HepG2 (cell line): ENCODE results near the gene TNKS1BP1. TPM values are rescaled to one million over a fixed set of nuclear protein-coding genes. Genes with fewer than 3 reads are reported as not detected.

Experiments used
- AGO2 ChIP-seq: fragments of 200-400 bp; formaldehyde crosslinking; optimal IDR thresholded peaks from 2 replicates; pipeline ENCODE3; 2017; ENCODE audit warnings: mild to moderate bottlenecking, low read depth, low read length, moderate library complexity
- ARNTL ChIP-seq: sonication (generic); formaldehyde crosslinking; IDR thresholded peaks from 2 replicates; pipeline ENCODE4 v1.4.0; 2020; ENCODE audit warnings: mild to moderate bottlenecking, missing genetic modification reagents
- BORCS8-MEF2B ChIP-seq: sonication (generic); formaldehyde crosslinking; IDR thresholded peaks from 2 replicates; pipeline ENCODE4 v1.8.0; 2022; ENCODE audit warnings: mild to moderate bottlenecking, missing genetic modification reagents
- CBFB ChIP-seq: sonication (generic); formaldehyde crosslinking; IDR thresholded peaks from 2 replicates; pipeline ENCODE4 v1.4.0; 2020; ENCODE audit warnings: missing genetic modification reagents
- ERF ChIP-seq: IDR thresholded peaks from 2 replicates; pipeline ENCODE4 v1.6.1; 2018; ENCODE audit warnings: missing biosample characterization, missing genetic modification reagents
- KLF12 ChIP-seq: sonication (generic); formaldehyde crosslinking; IDR thresholded peaks from 2 replicates; pipeline ENCODE4 v1.4.0; 2020; ENCODE audit warnings: missing genetic modification reagents, borderline replicate concordance
- KMT2B ChIP-seq: IDR thresholded peaks from 2 replicates; pipeline ENCODE4 v1.6.1; 2016; ENCODE audit warnings: missing genetic modification reagents, missing compliant biosample characterization
- LCORL ChIP-seq, 2 experiments: fragments of 450-650 bp in 1 of 2; sonication (generic) in 1 of 2; formaldehyde crosslinking in 1 of 2; IDR thresholded peaks; 2 replicates each; pipeline versions ENCODE4 v1.5.0 to v1.6.1; 2017 to 2020; ENCODE audit warnings: antibody characterized with exemption in 1 of 2, missing genetic modification reagents in 1 of 2
- MEIS2 ChIP-seq: sonication (generic); formaldehyde crosslinking; IDR thresholded peaks from 2 replicates; pipeline ENCODE4 v1.9.0; 2021; ENCODE audit warnings: mild to moderate bottlenecking, missing genetic modification reagents
- NFYB ChIP-seq: sonication (generic); formaldehyde crosslinking; IDR thresholded peaks from 2 replicates; pipeline ENCODE4 v1.4.0; 2020; ENCODE audit warnings: missing genetic modification reagents
- POLR2A ChIP-seq, 2 experiments: IDR thresholded peaks; 2 replicates each; pipeline ENCODE4 v1.6.1; 2011; ENCODE audit warnings: low read depth in 2 of 2, low read length in 2 of 2, mild to moderate bottlenecking in 1 of 2, moderate library complexity in 1 of 2; ENCODE audit not compliant: insufficient read depth in 1 of 2
- RBFOX2 ChIP-seq: fragments of 200-400 bp; formaldehyde crosslinking; IDR thresholded peaks from 2 replicates; pipeline ENCODE4 v1.6.1; 2017; ENCODE audit warnings: low read depth, mild to moderate bottlenecking, low read length
- REL ChIP-seq: sonication (generic); formaldehyde crosslinking; conservative IDR thresholded peaks from 2 replicates; pipeline ENCODE4 v1.8.0; 2022; ENCODE audit warnings: mild to moderate bottlenecking, missing genetic modification reagents, moderate library complexity
- SIN3A ChIP-seq: IDR thresholded peaks from 2 replicates; pipeline ENCODE4 v1.6.1; 2011; ENCODE audit warnings: low read depth, mild to moderate bottlenecking, control low read depth, low read length, borderline replicate concordance
- SPEN ChIP-seq: sonication (generic); formaldehyde crosslinking; IDR thresholded peaks from 2 replicates; pipeline ENCODE4 v1.5.1; 2020; ENCODE audit warnings: low read depth, mild to moderate bottlenecking, missing genetic modification reagents
- TAF15 ChIP-seq: fragments of 200-400 bp; formaldehyde crosslinking; IDR thresholded peaks from one replicate; pipeline ENCODE4 v1.6.1; 2018; ENCODE audit warnings: mild to moderate bottlenecking, low read depth, low read length; ENCODE audit not compliant: poor library complexity, severe bottlenecking
- TOPORS ChIP-seq: sonication (generic); formaldehyde crosslinking; IDR thresholded peaks from 2 replicates; pipeline ENCODE4 v1.8.0; 2023; ENCODE audit warnings: mild to moderate bottlenecking, missing genetic modification reagents
- XRCC5 ChIP-seq: fragments of 200-400 bp; formaldehyde crosslinking; optimal IDR thresholded peaks from 2 replicates; pipeline ENCODE3; 2017; ENCODE audit warnings: mild to moderate bottlenecking, low read length
- YEATS2 ChIP-seq: sonication (generic); formaldehyde crosslinking; IDR thresholded peaks from 2 replicates; pipeline ENCODE4 v1.4.0; 2020; ENCODE audit warnings: missing genetic modification reagents, borderline replicate concordance
- ZBTB20 ChIP-seq: sonication (generic); formaldehyde crosslinking; IDR thresholded peaks from 2 replicates; pipeline ENCODE4 v1.8.1; 2023; ENCODE audit warnings: missing genetic modification reagents, low read depth, mild to moderate bottlenecking, borderline replicate concordance
- ZBTB3 ChIP-seq: sonication (generic); formaldehyde crosslinking; IDR thresholded peaks from 2 replicates; pipeline ENCODE4 v1.4.0; 2020; ENCODE audit warnings: low read depth, mild to moderate bottlenecking, moderate library complexity, missing genetic modification reagents, borderline replicate concordance
- ZBTB7A ChIP-seq: sonication (generic); formaldehyde crosslinking; IDR thresholded peaks from 2 replicates; pipeline ENCODE4 v1.8.0; 2022; ENCODE audit warnings: mild to moderate bottlenecking, missing genetic modification reagents
- ZFX ChIP-seq: sonication (generic); formaldehyde crosslinking; IDR thresholded peaks from 2 replicates; pipeline ENCODE4 v1.4.0; 2020; ENCODE audit warnings: mild to moderate bottlenecking, low read depth, missing genetic modification reagents, moderate library complexity
- ZNF563 ChIP-seq: sonication (generic); formaldehyde crosslinking; IDR thresholded peaks from 2 replicates; pipeline ENCODE4 v1.8.0; 2022; ENCODE audit warnings: mild to moderate bottlenecking, moderate library complexity, missing genetic modification reagents
- ZNF781 ChIP-seq: sonication (generic); formaldehyde crosslinking; IDR thresholded peaks from 2 replicates; pipeline ENCODE4 v1.5.1; 2020; ENCODE audit warnings: borderline replicate concordance, mild to moderate bottlenecking, missing genetic modification reagents; ENCODE audit errors: not compliant biosample characterization
- polyA plus RNA-seq, 8 experiments: library from polyadenylated mRNA; depleted of rRNA in 3 of 8; stranded (reverse) in 7 of 8; unstranded in 1 of 8; fragments of >200 nt; fragmentation: Illumina TruSeq in 4 of 8; extraction: Trizol in 4 of 8; gene quantifications; 2 replicates each; pipeline versions ENCODE4 v1.2.1 to v1.2.3, GENCODE V29; 2011 to 2016; ENCODE audit warnings: low read depth in 4 of 8, missing spikeins in 1 of 8, mixed read lengths in 1 of 8; ENCODE audit not compliant: insufficient read depth in 1 of 8
- total RNA-seq, 5 experiments: library from RNA; depleted of rRNA; stranded (reverse); fragments of >200 nt; fragmentation: Illumina TruSeq; extraction: Trizol; gene quantifications; 2 replicates each; pipeline ENCODE4 v1.2.3, GENCODE V29; 2016; ENCODE audit warnings: low read depth in 1 of 5
- TF ChIP-seq, protein P1 (sequence below): sonication (generic); formaldehyde crosslinking; IDR thresholded peaks from 2 replicates; pipeline ENCODE4 v1.5.0; 2020; ENCODE audit warnings: missing genetic modification reagents
- TF ChIP-seq, protein P2 (sequence below): sonication (generic); formaldehyde crosslinking; IDR thresholded peaks from 2 replicates; pipeline ENCODE4 v1.4.0; 2020; ENCODE audit warnings: missing genetic modification reagents, borderline replicate concordance

The TNKS1BP1 gene
- total and polyA plus RNA-seq, 2 of the 13 experiments (the other 11 are each of a cell fraction or from before 2014, with no cell fraction given): 13.7 to 15.0 TPM

DNA sequence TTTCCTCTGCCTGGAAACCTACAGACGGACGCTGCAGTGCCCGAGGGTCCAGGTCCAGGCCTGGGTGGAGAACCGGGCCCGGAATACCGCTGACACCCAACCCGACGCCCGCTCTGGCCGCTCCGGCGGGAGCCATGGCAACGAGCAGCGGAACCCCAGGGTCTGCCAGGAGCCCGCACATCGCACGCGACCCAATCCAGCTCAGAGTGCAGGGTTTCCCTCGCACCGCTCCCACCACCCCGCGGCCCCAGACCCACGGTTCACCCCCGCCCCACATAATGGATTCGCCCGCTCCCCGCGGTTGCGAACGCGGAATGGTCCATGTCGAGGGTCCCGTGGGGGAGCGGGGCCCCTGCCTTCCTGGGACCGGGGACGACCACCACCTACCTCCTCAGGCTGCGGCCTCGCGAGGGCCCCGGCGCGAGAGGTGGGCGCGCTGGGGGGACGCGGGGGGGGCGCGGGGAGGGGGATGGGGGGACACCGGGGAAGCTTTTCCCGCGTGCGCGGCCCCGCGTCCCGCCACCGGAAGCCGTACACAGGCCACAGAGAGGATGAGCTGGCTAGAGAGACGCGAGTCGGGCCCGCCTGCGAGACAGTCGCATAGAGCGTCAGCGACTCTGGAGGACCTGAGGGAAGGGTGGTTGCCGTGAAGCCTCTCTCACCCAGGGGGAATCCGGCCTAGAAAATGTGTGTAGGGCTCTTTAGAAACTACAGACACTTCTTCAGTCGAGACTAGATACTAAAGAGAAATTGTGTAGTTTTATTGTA lies 10.8 kb upstream of the TNKS1BP1 start, which contains the start of gene SSRP1 (continued):
- TF ChIP-seq LCORL (IDR thresholded peaks at IDR 0.05): no peak
- TF ChIP-seq LCORL (CRISPR knock-in tag; IDR thresholded peaks at IDR 0.05): peak; percentile 56; the same call in 1 of the 2 replicates
- peak; percentile 86; the same call in 1 of the 2 replicates for TF ChIP-seq KMT2B (CRISPR knock-in tag)
- TF ChIP-seq POLR2A (IDR thresholded peaks at IDR 0.05; ENCODE audit: insufficient read depth in 1 of 2, low read depth in 2 of 2, low read length in 2 of 2): peak; percentile 47 to 58
- 0 out of 2 replicates have a peak, but pooled peaks have one; percentile 41 for TF ChIP-seq TOPORS (CRISPR knock-in tag)
- peak; percentile 7; the same call in 1 of the 2 replicates for TF ChIP-seq MEIS2
- 0 out of 2 replicates have a peak, but pooled peaks have one; percentile 54 for TF ChIP-seq ZBTB20
- peak; percentile 85; the same call in 1 of the 2 replicates for TF ChIP-seq SPEN (CRISPR knock-in tag)
- TF ChIP-seq TAF15: no peak
- peak; percentile 27; the same call in 1 of the 2 replicates for TF ChIP-seq NFYB (CRISPR knock-in tag)
- TF ChIP-seq ERF: 0 out of 2 replicates have a peak, but pooled peaks have one; percentile 26
- TF ChIP-seq ZNF563 (CRISPR knock-in tag): 0 out of 2 replicates have a peak, but pooled peaks have one; percentile 44
- TF ChIP-seq ZBTB7A (CRISPR knock-in tag): no peak
- TF ChIP-seq CBFB (CRISPR knock-in tag): peak; percentile 74; the same call in 1 of the 2 replicates
- peak; percentile 60 for TF ChIP-seq ZFX (CRISPR knock-in tag)
- TF ChIP-seq KLF12 (CRISPR knock-in tag): 0 out of 2 replicates have a peak, but pooled peaks have one; percentile 43
- peak; percentile 59; the same call in 1 of the 2 replicates for TF ChIP-seq SIN3A
- TF ChIP-seq BORCS8-MEF2B (CRISPR knock-in tag): peak; percentile 10; the same call in 1 of the 2 replicates
- peak; percentile 65 for TF ChIP-seq RBFOX2
- TF ChIP-seq AGO2: peak; percentile 32
- TF ChIP-seq, protein P1, sequence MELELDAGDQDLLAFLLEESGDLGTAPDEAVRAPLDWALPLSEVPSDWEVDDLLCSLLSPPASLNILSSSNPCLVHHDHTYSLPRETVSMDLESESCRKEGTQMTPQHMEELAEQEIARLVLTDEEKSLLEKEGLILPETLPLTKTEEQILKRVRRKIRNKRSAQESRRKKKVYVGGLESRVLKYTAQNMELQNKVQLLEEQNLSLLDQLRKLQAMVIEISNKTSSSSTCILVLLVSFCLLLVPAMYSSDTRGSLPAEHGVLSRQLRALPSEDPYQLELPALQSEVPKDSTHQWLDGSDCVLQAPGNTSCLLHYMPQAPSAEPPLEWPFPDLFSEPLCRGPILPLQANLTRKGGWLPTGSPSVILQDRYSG (CRISPR knock-in tag): no peak
- TF ChIP-seq ZNF781 (CRISPR knock-in tag): peak; percentile 45
- peak; percentile 45; the same call in 1 of the 2 replicates for TF ChIP-seq ARNTL (CRISPR knock-in tag)
- TF ChIP-seq YEATS2: peak; percentile 88
- no peak for TF ChIP-seq ZBTB3 (CRISPR knock-in tag)
- TF ChIP-seq, protein P2, sequence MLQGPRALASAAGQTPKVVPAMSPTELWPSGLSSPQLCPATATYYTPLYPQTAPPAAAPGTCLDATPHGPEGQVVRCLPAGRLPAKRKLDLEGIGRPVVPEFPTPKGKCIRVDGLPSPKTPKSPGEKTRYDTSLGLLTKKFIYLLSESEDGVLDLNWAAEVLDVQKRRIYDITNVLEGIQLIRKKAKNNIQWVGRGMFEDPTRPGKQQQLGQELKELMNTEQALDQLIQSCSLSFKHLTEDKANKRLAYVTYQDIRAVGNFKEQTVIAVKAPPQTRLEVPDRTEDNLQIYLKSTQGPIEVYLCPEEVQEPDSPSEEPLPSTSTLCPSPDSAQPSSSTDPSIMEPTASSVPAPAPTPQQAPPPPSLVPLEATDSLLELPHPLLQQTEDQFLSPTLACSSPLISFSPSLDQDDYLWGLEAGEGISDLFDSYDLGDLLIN (CRISPR knock-in tag): no peak; the same call in 1 of the 2 replicates
- 0 out of 2 replicates have a peak, but pooled peaks have one; percentile 50 for TF ChIP-seq REL (CRISPR knock-in tag)
- TF ChIP-seq XRCC5: peak; percentile 82
